ENCODE measurements around the gene SULT2B1.

DNA sequence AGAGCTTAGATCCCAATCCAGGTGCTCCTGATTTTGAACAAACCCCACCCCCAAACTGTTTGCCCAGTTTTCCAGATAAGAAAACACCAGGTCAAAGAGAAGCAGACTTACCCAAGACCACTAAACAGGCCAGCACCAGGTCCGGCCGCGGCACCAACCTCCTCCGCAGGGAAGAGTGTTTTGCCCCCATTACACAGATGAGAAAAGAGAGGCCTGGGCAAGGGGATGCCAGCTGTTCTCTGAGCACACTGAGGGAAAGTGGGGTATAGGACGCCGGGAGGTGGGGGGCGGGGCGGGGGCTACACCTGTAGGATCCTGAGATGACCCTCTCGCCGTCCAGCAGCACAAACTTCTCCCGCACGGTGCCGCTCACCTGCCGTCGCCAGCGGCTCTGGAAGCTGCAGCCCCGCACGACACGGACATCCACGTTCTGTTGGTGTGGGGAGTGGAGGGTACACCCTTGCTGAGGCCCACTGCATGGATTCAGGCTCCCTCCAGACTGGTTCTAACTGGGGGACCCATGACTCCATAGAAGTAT lies 57.7 kb downstream of the SULT2B1 start:
- TF ChIP-seq YY1 (IDR thresholded peaks at IDR 0.05; ENCODE audit: insufficient read depth, insufficient read length) (no peak), SUZ12 (IDR thresholded peaks at IDR 0.05; ENCODE audit: extremely low read depth, insufficient read depth, insufficient read length) (no peak), ZNF274 (IDR thresholded peaks at IDR 0.05; ENCODE audit: low read depth, low read length) (no peak)
